ENCODE data around the gene MLPH.
A peak's percentile ranks its signal among the peaks of the same experiment; 100 is the strongest.

The MLPH gene

GRCh38 chr2:237446338-237446665 lies 40.7 kb upstream of the MLPH start:
- WGBS = 97% methylated on average over 4 of the region's 6 CpGs
- Histone ChIP-seq H3K9me3 (ENCODE audit: control insufficient read depth, low read length) (no peaks in the 10 kb centered on the region), H3K27me3 (ENCODE audit: control insufficient read depth in 1 of 2, insufficient read depth in 1 of 2, low read length in 2 of 2) (no peaks in the 10 kb centered on the region), H2AK5ac (ENCODE audit: low read length, severe bottlenecking) (no peak overlapping the region), H3K18ac (ENCODE audit: low read depth in 1 of 2, low read length in 2 of 2) (peak overlapping the region; percentile 77 to 81), H3K4me1 (ENCODE audit: control insufficient read depth, insufficient read depth, low read depth, low read length) (peaks cover 4% of the 10 kb centered on the region), H3K4me3 (ENCODE audit: insufficient read depth in 1 of 2, low read depth in 1 of 2, low read length in 2 of 2) (no peak overlapping the region), H3K14ac (ENCODE audit: low read length in 2 of 2) (peak overlapping the region in 1 of 2 experiments; percentile 5), H2BK5ac (ENCODE audit: low read depth, low read length, poor library complexity, severe bottlenecking) (no peak overlapping the region), H4K8ac (ENCODE audit: low read length) (peak overlapping the region; percentile 83), H3K36me3 (ENCODE audit: control insufficient read depth in 1 of 2, insufficient read depth in 2 of 2, low read depth in 1 of 2, low read length in 2 of 2) (no peaks in the 10 kb centered on the region), H2BK12ac (ENCODE audit: low read length in 2 of 2) (peak overlapping the region; percentile 86 to 97), H3K9ac (ENCODE audit: low read length) (no peak overlapping the region), H3K4ac (ENCODE audit: low read depth in 1 of 2, low read length in 2 of 2) (peak overlapping the region; percentile 71 to 83), H3K23ac (ENCODE audit: low read length in 2 of 2) (no peak overlapping the region), H3K4me2 (ENCODE audit: low read length, poor library complexity, severe bottlenecking) (no peak overlapping the region), H2BK15ac (ENCODE audit: low read depth, poor library complexity, severe bottlenecking) (peak overlapping the region; percentile 77), H3K79me1 (replicated peaks; ENCODE audit: low read length, poor library complexity, severe bottlenecking) (no peaks in the 10 kb centered on the region), H4K91ac (ENCODE audit: low read length) (peak overlapping the region; percentile 95), H2BK120ac (ENCODE audit: low read depth, low read length) (no peak overlapping the region), H2AFZ (ENCODE audit: low read depth, low read length) (no peak overlapping the region), H3K27ac (ENCODE audit: low read length, poor library complexity, severe bottlenecking) (no peak overlapping the region)
- no peak for DNase-seq

- H3K9ac ChIP-seq (ENCODE audit: low read length) = no peak overlapping the region
- H2BK5ac ChIP-seq (ENCODE audit: low read depth, low read length, poor library complexity, severe bottlenecking) = no peak overlapping the region
- no peaks in the 10 kb centered on the region for H3K36me3 ChIP-seq (ENCODE audit: control insufficient read depth in 1 of 2, insufficient read depth in 2 of 2, low read depth in 1 of 2, low read length in 2 of 2)
- no peaks in the 10 kb centered on the region for H3K27me3 ChIP-seq (ENCODE audit: control insufficient read depth in 1 of 2, insufficient read depth in 1 of 2, low read length in 2 of 2)
- peak overlapping the region; percentile 77 for H2BK120ac ChIP-seq (ENCODE audit: low read depth, low read length)
- peak overlapping the region; percentile 91 for H2BK15ac ChIP-seq (ENCODE audit: low read depth, poor library complexity, severe bottlenecking)
- H3K9me3 ChIP-seq (ENCODE audit: control insufficient read depth, low read length) = no peaks in the 10 kb centered on the region
- WGBS = 98% methylated on average over 11 of the region's 11 CpGs
- DNase-seq = no peak
- no peak overlapping the region for H4K8ac ChIP-seq (ENCODE audit: low read length)
- H2AK5ac ChIP-seq (ENCODE audit: low read length, severe bottlenecking) = no peak overlapping the region
- no peaks in the 10 kb centered on the region for H3K79me1 ChIP-seq (replicated peaks; ENCODE audit: low read length, poor library complexity, severe bottlenecking)
- no peak overlapping the region for H3K14ac ChIP-seq (ENCODE audit: low read length in 2 of 2)
- H3K4me3 ChIP-seq (ENCODE audit: insufficient read depth in 1 of 2, low read depth in 1 of 2, low read length in 2 of 2) = no peak overlapping the region
- H3K18ac ChIP-seq (ENCODE audit: low read depth in 1 of 2, low read length in 2 of 2) = peak overlapping the region; percentile 80 to 93
- no peak overlapping the region for H3K23ac ChIP-seq (ENCODE audit: low read length in 2 of 2)
- H3K27ac ChIP-seq (ENCODE audit: low read length, poor library complexity, severe bottlenecking) = no peak overlapping the region
- H4K91ac ChIP-seq (ENCODE audit: low read length) = peak overlapping the region; percentile 28
- H3K4me2 ChIP-seq (ENCODE audit: low read length, poor library complexity, severe bottlenecking) = no peak overlapping the region
- H2AFZ ChIP-seq (ENCODE audit: low read depth, low read length) = no peak overlapping the region
- H3K4me1 ChIP-seq (ENCODE audit: control insufficient read depth, insufficient read depth, low read depth, low read length) = peaks cover 4% of the 10 kb centered on the region
- peak overlapping the region; percentile 93 to 100 for H2BK12ac ChIP-seq (ENCODE audit: low read length in 2 of 2)
- peak overlapping the region in 1 of 2 experiments; percentile 32 for H3K4ac ChIP-seq (ENCODE audit: low read depth in 1 of 2, low read length in 2 of 2)
Measured at GRCh38 chr2:237447496-237447895, 39.6 kb upstream of the MLPH start.

- peak overlapping the region in 1 of 2 experiments; percentile 96 for H3K14ac ChIP-seq (ENCODE audit: low read length in 2 of 2)
- no peaks in the 10 kb centered on the region for H3K27me3 ChIP-seq (ENCODE audit: control insufficient read depth in 1 of 2, insufficient read depth in 1 of 2, low read length in 2 of 2)
- H2BK5ac ChIP-seq (ENCODE audit: low read depth, low read length, poor library complexity, severe bottlenecking) = no peak overlapping the region
- H3K9ac ChIP-seq (ENCODE audit: low read length) = no peak overlapping the region
- peak overlapping the region in 1 of 2 experiments; percentile 18 for H3K23ac ChIP-seq (ENCODE audit: low read length in 2 of 2)
- H2AFZ ChIP-seq (ENCODE audit: low read depth, low read length) = no peak overlapping the region
- peak overlapping the region; percentile 69 for H2BK120ac ChIP-seq (ENCODE audit: low read depth, low read length)
- H3K4me3 ChIP-seq (ENCODE audit: insufficient read depth in 1 of 2, low read depth in 1 of 2, low read length in 2 of 2) = no peak overlapping the region
- no peaks in the 10 kb centered on the region for H3K9me3 ChIP-seq (ENCODE audit: control insufficient read depth, low read length)
- peak overlapping the region; percentile 93 to 100 for H2BK12ac ChIP-seq (ENCODE audit: low read length in 2 of 2)
- H3K4me2 ChIP-seq (ENCODE audit: low read length, poor library complexity, severe bottlenecking) = no peak overlapping the region
- peak overlapping the region; percentile 75 for H2BK15ac ChIP-seq (ENCODE audit: low read depth, poor library complexity, severe bottlenecking)
- H3K4ac ChIP-seq (ENCODE audit: low read depth in 1 of 2, low read length in 2 of 2) = peak overlapping the region; percentile 82 to 94
- 92% methylated on average over 7 of the region's 7 CpGs for WGBS
- no peak overlapping the region for H3K27ac ChIP-seq (ENCODE audit: low read length, poor library complexity, severe bottlenecking)
- H4K91ac ChIP-seq (ENCODE audit: low read length) = peak overlapping the region; percentile 90
- no peak for DNase-seq
- peak overlapping the region; percentile 93 for H3K18ac ChIP-seq (ENCODE audit: low read depth in 1 of 2, low read length in 2 of 2)
- H3K79me1 ChIP-seq (replicated peaks; ENCODE audit: low read length, poor library complexity, severe bottlenecking) = no peaks in the 10 kb centered on the region
- H4K8ac ChIP-seq (ENCODE audit: low read length) = peak overlapping the region; percentile 86
- H2AK5ac ChIP-seq (ENCODE audit: low read length, severe bottlenecking) = no peak overlapping the region
- H3K36me3 ChIP-seq (ENCODE audit: control insufficient read depth in 1 of 2, insufficient read depth in 2 of 2, low read depth in 1 of 2, low read length in 2 of 2) = no peaks in the 10 kb centered on the region
- H3K4me1 ChIP-seq (ENCODE audit: control insufficient read depth, insufficient read depth, low read depth, low read length) = peaks cover 6% of the 10 kb centered on the region
Measured at GRCh38 chr2:237448171-237448570, 38.9 kb upstream of the MLPH start.

GRCh38 chr2:237448626-237449025 lies 38.4 kb upstream of the MLPH start:
- 89% methylated on average over 5 of the region's 6 CpGs for WGBS
- peak overlapping the region; percentile 58 to 93 for H3K18ac ChIP-seq (ENCODE audit: low read depth in 1 of 2, low read length in 2 of 2)
- no peak overlapping the region for H3K4me2 ChIP-seq (ENCODE audit: low read length, poor library complexity, severe bottlenecking)
- no peak overlapping the region for H2AFZ ChIP-seq (ENCODE audit: low read depth, low read length)
- H3K9me3 ChIP-seq (ENCODE audit: control insufficient read depth, low read length) = no peaks in the 10 kb centered on the region
- H3K36me3 ChIP-seq (ENCODE audit: control insufficient read depth in 1 of 2, insufficient read depth in 2 of 2, low read depth in 1 of 2, low read length in 2 of 2) = no peaks in the 10 kb centered on the region
- H2BK12ac ChIP-seq (ENCODE audit: low read length in 2 of 2) = peak overlapping the region; percentile 93 to 100
- peak overlapping the region; percentile 82 to 94 for H3K4ac ChIP-seq (ENCODE audit: low read depth in 1 of 2, low read length in 2 of 2)
- no peak for DNase-seq
- H3K4me1 ChIP-seq (ENCODE audit: control insufficient read depth, insufficient read depth, low read depth, low read length) = peaks cover 6% of the 10 kb centered on the region
- H3K27me3 ChIP-seq (ENCODE audit: control insufficient read depth in 1 of 2, insufficient read depth in 1 of 2, low read length in 2 of 2) = no peaks in the 10 kb centered on the region
- H3K4me3 ChIP-seq (ENCODE audit: insufficient read depth in 1 of 2, low read depth in 1 of 2, low read length in 2 of 2) = no peak overlapping the region
- peak overlapping the region in 1 of 2 experiments; percentile 96 for H3K14ac ChIP-seq (ENCODE audit: low read length in 2 of 2)
- peak overlapping the region; percentile 75 for H2BK15ac ChIP-seq (ENCODE audit: low read depth, poor library complexity, severe bottlenecking)
- no peak overlapping the region for H3K23ac ChIP-seq (ENCODE audit: low read length in 2 of 2)
- H2AK5ac ChIP-seq (ENCODE audit: low read length, severe bottlenecking) = no peak overlapping the region
- H3K27ac ChIP-seq (ENCODE audit: low read length, poor library complexity, severe bottlenecking) = no peak overlapping the region
- H4K91ac ChIP-seq (ENCODE audit: low read length) = peak overlapping the region; percentile 90
- H2BK120ac ChIP-seq (ENCODE audit: low read depth, low read length) = peak overlapping the region; percentile 69
- H2BK5ac ChIP-seq (ENCODE audit: low read depth, low read length, poor library complexity, severe bottlenecking) = no peak overlapping the region
- peak overlapping the region; percentile 86 for H4K8ac ChIP-seq (ENCODE audit: low read length)
- H3K9ac ChIP-seq (ENCODE audit: low read length) = no peak overlapping the region
- no peaks in the 10 kb centered on the region for H3K79me1 ChIP-seq (replicated peaks; ENCODE audit: low read length, poor library complexity, severe bottlenecking)
